ENCODE results near the gene LRRC56.

DNA sequence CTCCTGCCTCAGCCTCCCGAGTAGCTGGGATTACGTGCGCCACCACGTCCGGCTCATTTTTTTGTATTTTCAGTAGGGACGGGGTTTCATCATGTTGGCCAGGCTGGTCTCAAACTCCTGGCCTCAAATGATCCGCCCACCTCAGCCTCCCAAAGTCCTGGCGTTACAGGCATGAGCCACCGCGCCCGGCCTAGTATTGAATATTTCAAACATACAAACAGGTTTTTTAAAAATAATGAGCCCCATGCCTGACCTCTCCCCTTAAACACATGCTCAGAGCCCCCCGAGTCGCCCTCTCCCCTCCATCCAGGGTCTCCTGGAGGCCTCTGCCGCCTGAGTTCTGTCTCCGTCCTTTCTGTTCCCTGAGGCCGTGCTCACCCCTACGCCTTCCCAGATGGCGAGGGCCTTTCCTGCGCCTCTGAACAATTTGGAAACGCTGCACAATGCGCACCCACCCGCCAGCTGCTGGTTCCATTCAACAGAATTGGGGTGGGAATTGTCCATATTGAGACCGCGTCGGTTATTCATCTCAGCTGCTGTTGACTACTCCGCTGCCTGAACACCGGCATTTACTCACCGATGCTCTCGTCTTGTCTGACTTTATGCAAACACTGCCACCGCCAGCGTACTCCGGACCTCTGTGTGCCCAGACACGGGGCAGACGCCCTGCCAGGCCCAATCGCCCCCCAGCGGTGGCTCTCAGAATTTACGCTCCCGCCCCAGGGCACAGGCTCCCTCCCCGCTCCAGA lies 16.7 kb upstream of the LRRC56 start:
- TF ChIP-seq, protein P1, sequence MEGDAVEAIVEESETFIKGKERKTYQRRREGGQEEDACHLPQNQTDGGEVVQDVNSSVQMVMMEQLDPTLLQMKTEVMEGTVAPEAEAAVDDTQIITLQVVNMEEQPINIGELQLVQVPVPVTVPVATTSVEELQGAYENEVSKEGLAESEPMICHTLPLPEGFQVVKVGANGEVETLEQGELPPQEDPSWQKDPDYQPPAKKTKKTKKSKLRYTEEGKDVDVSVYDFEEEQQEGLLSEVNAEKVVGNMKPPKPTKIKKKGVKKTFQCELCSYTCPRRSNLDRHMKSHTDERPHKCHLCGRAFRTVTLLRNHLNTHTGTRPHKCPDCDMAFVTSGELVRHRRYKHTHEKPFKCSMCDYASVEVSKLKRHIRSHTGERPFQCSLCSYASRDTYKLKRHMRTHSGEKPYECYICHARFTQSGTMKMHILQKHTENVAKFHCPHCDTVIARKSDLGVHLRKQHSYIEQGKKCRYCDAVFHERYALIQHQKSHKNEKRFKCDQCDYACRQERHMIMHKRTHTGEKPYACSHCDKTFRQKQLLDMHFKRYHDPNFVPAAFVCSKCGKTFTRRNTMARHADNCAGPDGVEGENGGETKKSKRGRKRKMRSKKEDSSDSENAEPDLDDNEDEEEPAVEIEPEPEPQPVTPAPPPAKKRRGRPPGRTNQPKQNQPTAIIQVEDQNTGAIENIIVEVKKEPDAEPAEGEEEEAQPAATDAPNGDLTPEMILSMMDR (IDR thresholded peaks at IDR 0.05; ENCODE audit: insufficient read depth, low read depth, low read length), result no peak
- no peak for TF ChIP-seq EZH2 (IDR thresholded peaks at IDR 0.05; ENCODE audit: insufficient read depth, low read length)

All from astrocyte (in vitro differentiated cells and primary cell).